ENCODE data around the gene FAM78B. TPM values are rescaled to one million over a fixed set of nuclear protein-coding genes. Genes with fewer than 3 reads are reported as not detected.

The FAM78B gene
- total and polyA plus RNA-seq, 2 of the 8 experiments (the other 6 are each of a cell fraction or from before 2014, with no cell fraction given): 2.3 to 3.6 TPM

- TF ChIP-seq CHD7 (IDR thresholded peaks at IDR 0.05; ENCODE audit: insufficient replicate concordance, low read length) (no peak), KDM1A (IDR thresholded peaks at IDR 0.05; ENCODE audit: borderline replicate concordance, low read length) (no peak), MAX (IDR thresholded peaks at IDR 0.05) (no peak), HDAC2 (IDR thresholded peaks at IDR 0.05; ENCODE audit: borderline replicate concordance in 1 of 2, low read depth in 2 of 2, low read length in 2 of 2) (no peak), RFX5 (IDR thresholded peaks at IDR 0.05; ENCODE audit: borderline replicate concordance, low read depth, low read length) (no peak), KDM4A (IDR thresholded peaks at IDR 0.05; ENCODE audit: low read depth, low read length, severe bottlenecking) (no peak), HDAC6 (IDR thresholded peaks at IDR 0.05; ENCODE audit: low read depth, low read length) (no peak)
Observed at GRCh38 chr1:166062421-166063070, 104.3 kb downstream of the FAM78B start (continued).
